NB4 (cell line): ENCODE data around the gene LZTS3.

Experiments used
- DNase-seq: peaks from one replicate; pipeline ENCODE4 v3.0.0; 2010; ENCODE audit warnings: low read depth
- H3K4me3 ChIP-seq: one replicate; pipeline ENCODE4 v1.5.1; 2011; ENCODE audit warnings: mild to moderate bottlenecking, low read depth, low read length, moderate library complexity
- MYC ChIP-seq: IDR thresholded peaks from 2 replicates; pipeline ENCODE4 v1.6.1; 2011; ENCODE audit warnings: low read depth, low read length
- POLR2A ChIP-seq: IDR thresholded peaks from 2 replicates; pipeline ENCODE4 v1.6.1; 2011; ENCODE audit warnings: mild to moderate bottlenecking; ENCODE audit not compliant: insufficient read length; ENCODE audit errors: extremely low read depth
- TF ChIP-seq, protein P1 (sequence below): IDR thresholded peaks from one replicate; pipeline ENCODE4 v1.5.1; 2012; ENCODE audit warnings: low read depth, low read length
- TF ChIP-seq, protein P2 (sequence below): IDR thresholded peaks from 2 replicates; pipeline ENCODE4 v1.6.1; 2011; ENCODE audit warnings: low read depth, low read length

Gene LZTS3

DNA sequence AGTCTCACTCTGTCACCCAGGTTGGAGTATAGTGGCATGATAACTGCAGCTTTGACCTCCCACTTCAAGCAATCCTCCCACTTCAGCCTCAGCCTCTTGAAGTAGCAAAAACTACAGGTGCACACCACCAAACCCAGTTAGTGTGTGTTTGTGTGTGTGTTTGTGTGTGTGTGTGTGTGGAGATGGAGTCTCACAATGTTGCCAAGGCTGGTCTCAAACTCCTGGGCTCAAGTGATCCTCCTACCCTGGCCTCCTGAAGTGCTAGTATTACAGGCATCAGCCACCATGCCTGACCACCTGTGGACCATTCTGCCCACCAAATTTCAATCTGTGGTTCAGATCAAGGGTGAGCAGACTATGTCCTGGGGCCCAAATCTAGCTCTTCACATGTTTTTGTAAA is 22.4 kb downstream of the LZTS3 start:
- H3K4me3 ChIP-seq: no peak overlapping the region
- DNase-seq: no peak
- TF ChIP-seq, protein P1, sequence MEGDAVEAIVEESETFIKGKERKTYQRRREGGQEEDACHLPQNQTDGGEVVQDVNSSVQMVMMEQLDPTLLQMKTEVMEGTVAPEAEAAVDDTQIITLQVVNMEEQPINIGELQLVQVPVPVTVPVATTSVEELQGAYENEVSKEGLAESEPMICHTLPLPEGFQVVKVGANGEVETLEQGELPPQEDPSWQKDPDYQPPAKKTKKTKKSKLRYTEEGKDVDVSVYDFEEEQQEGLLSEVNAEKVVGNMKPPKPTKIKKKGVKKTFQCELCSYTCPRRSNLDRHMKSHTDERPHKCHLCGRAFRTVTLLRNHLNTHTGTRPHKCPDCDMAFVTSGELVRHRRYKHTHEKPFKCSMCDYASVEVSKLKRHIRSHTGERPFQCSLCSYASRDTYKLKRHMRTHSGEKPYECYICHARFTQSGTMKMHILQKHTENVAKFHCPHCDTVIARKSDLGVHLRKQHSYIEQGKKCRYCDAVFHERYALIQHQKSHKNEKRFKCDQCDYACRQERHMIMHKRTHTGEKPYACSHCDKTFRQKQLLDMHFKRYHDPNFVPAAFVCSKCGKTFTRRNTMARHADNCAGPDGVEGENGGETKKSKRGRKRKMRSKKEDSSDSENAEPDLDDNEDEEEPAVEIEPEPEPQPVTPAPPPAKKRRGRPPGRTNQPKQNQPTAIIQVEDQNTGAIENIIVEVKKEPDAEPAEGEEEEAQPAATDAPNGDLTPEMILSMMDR: no peak
- TF ChIP-seq MYC (no peak), POLR2A (no peak)
- TF ChIP-seq, protein P2, sequence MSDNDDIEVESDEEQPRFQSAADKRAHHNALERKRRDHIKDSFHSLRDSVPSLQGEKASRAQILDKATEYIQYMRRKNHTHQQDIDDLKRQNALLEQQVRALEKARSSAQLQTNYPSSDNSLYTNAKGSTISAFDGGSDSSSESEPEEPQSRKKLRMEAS: no peak

DNA sequence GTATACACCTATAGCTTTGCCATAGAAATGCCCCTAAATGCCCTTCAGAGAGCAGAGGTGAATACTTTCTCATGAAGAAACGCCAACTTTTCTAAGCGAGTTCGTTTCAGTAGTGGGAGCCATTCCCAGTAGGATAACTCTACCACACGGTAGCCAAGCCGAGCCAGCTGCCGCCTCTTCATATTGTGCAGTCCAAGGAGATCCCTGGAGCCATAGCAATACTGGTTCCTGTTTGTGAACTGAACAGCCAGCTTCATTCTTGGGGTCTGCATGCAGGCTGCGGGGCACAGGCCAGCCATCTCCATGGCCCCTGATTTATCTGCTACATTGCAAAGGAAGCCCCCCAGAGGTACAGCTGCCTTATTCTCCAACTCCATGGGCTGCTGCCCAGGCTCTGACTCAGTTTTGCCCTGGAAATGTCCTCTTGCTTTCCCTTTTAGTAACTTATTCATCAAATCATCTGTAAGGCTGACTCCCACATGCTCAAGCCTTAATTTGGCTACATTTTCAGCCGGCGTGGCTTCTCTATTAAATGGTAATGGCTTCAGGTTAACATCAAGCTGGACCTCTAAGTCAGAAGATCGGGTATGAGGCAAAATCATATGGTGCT is 26.5 kb downstream of the LZTS3 start:
- no peak overlapping the region for H3K4me3 ChIP-seq
- no peak for DNase-seq
- no peak for TF ChIP-seq MYC
- TF ChIP-seq POLR2A: no peak

DNA sequence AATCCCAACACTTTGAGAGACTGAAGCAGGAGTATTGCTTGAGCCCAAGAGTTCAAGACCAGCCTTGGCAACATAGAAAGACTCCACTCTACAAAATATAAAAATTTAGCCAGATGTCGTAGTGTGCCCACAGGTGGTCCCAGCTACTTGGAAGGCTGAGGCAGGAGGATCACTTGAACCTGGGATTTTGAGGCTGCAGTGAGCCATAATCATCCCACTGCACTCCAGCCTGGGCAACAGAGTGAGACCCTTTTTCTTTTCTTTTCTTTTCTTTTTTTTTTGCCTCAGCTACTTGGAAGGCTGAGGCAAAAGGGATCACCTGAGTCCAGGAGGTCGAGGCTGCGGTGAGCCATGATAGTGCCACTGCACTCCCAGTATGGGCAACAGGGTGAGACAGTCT is 31.6 kb downstream of the LZTS3 start:
- TF ChIP-seq, protein P2: no peak
- TF ChIP-seq, protein P1: no peak
- TF ChIP-seq POLR2A (no peak), MYC (no peak)
- H3K4me3 ChIP-seq: no peak overlapping the region
- DNase-seq: no peak

DNA sequence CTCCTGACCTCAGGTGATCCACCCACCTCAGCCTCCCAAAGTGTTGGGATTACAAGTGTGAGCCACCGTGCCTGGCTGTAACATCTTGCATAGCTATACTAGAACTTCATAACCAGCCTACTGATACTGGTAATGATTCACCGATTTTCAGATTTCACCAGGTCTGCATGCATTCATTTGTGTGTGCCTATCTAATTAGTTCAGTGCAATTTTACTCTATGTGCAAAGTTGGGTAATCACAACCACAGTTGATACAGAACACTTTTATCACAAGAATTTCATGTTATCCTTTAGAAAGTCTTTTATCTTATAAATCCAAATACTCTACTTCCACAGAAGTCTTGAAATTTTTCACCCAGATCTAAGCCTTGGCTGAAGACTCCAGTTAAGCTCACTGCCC is 35.9 kb downstream of the LZTS3 start:
- DNase-seq: no peak
- no peak overlapping the region for H3K4me3 ChIP-seq
- TF ChIP-seq POLR2A: no peak
- TF ChIP-seq, protein P2: no peak
- TF ChIP-seq MYC: no peak
- TF ChIP-seq, protein P1: no peak

DNA sequence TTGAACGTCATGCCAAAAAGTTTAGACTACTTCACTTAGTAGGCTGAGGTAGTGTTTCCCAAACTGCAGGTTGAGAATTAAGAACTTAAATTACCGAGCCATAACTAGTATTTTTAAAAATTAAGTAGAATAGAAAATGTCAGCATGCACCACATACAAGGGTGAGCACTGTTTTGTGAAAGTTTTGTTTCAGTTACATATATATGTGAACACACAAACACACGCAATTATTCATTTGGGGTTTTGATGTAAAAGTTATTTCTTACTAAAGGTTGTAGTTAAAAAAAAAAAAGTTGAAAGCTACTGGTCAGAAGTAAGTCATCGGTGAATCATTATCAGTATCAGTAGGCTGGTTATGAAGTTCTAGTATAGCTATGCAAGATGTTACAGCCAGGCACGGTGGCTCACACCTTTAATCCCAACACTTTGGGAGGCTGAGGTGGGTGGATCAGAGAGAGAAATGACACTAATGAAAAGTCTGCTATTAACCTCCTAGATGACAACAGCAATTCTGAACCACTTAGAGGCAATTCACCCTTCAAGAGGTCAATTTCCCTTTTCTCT is 37.8 kb downstream of the LZTS3 start:
- TF ChIP-seq, protein P1: no peak
- TF ChIP-seq POLR2A (no peak), MYC (no peak)
- TF ChIP-seq, protein P2: no peak
- H3K4me3 ChIP-seq: no peak overlapping the region
- no peak for DNase-seq

DNA sequence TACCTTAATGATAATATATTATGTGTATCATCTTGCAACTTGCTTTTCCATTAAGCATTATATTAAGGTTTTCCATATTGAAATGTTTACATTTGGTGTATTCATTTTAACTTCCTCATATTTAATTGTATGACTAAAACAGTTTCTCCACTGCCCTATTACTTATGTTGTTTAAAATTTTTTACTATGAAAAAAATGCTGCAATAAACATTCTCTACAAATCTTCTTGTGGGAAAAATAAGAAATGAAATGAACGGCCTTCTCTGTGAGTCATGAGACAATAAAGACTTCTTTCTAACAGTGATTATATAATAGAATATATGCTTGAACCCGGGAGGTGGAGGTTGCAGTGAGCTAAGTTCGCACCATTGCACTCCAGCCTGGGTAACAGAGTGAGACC is 39.2 kb downstream of the LZTS3 start:
- H3K4me3 ChIP-seq: no peak overlapping the region
- TF ChIP-seq MYC (no peak), POLR2A (no peak)
- TF ChIP-seq, protein P2: no peak
- TF ChIP-seq, protein P1: no peak
- no peak for DNase-seq
